VCaP (cell line): ENCODE results near the gene SIM2.

Source experiments
- H3K27ac ChIP-seq: fragments of 450-650 bp; 2 replicates; pipeline ENCODE4 v1.5.1; 2017
- CTCF ChIP-seq: fragments of 450-650 bp; conservative IDR thresholded peaks from 2 replicates; pipeline ENCODE4 v1.5.1; 2017; ENCODE audit warnings: mild to moderate bottlenecking, moderate library complexity

The SIM2 gene

GRCh38 chr21:36745459-36745858 lies 46.5 kb downstream of the SIM2 start:
- peak overlapping the region; percentile 49 for H3K27ac ChIP-seq
- no peak for TF ChIP-seq CTCF

GRCh38 chr21:36747041-36747814 lies 48.3 kb downstream of the SIM2 start:
- TF ChIP-seq CTCF: no peak
- peak overlapping the region; percentile 49; the same call in 1 of the 2 replicates for H3K27ac ChIP-seq

GRCh38 chr21:36747815-36748383 lies 49.0 kb downstream of the SIM2 start:
- H3K27ac ChIP-seq: no peak overlapping the region; the same call in 1 of the 2 replicates
- TF ChIP-seq CTCF: no peak

GRCh38 chr21:36749935-36750575 lies 51.1 kb downstream of the SIM2 start:
- H3K27ac ChIP-seq: peak overlapping the region; percentile 80
- no peak for TF ChIP-seq CTCF

- H3K27ac ChIP-seq: peak overlapping the region; percentile 80; the same call in 1 of the 2 replicates
- no peak for TF ChIP-seq CTCF
Measured at GRCh38 chr21:36750576-36750959, 51.7 kb downstream of the SIM2 start.

- peak overlapping the region; percentile 80; the same call in 1 of the 2 replicates for H3K27ac ChIP-seq
- no peak for TF ChIP-seq CTCF
Measured at GRCh38 chr21:36751383-36751782, 52.5 kb downstream of the SIM2 start.

- TF ChIP-seq CTCF: no peak
- peak overlapping the region; percentile 80 for H3K27ac ChIP-seq
Measured at GRCh38 chr21:36753556-36753955, 54.6 kb downstream of the SIM2 start.
